Activated CD8-positive, alpha-beta T cell treated with anti-CD3 and anti-CD28 coated beads for 36 hours (primary cell): Measurements from ENCODE around the gene JAGN1. TPM values are rescaled to one million over a fixed set of nuclear protein-coding genes. Genes with fewer than 3 reads are reported as not detected.
A peak's percentile ranks its signal among the peaks of the same experiment; 100 is the strongest.
"Not testable (repeated sequence)": the region's sequence is repeated elsewhere in the genome, so short reads cannot be mapped to it uniquely, and the experiment has no call there.

ENCODE experiments used
- ATAC-seq: fragments of 200-7000 bp; cut with Tn5 transposase; one replicate; pipeline ENCODE4 v1.10.0; 2021; ENCODE audit warnings: mild to moderate bottlenecking, moderate library complexity
- CTCF ChIA-PET: fragments of 350-600 bp; sonication (Branson Sonifier 250); formaldehyde crosslinking; loops from one replicate; lab custom pipeline; 2021; ENCODE audit warnings: antibody characterized with exemption; lab: Charles Lee
- POLR2A ChIA-PET: fragments of 350-600 bp; sonication (Branson Sonifier 250); formaldehyde crosslinking; loops from one replicate; lab custom pipeline; 2021; ENCODE audit warnings: antibody characterized with exemption; lab: Charles Lee
- DNase-seq: peaks from one replicate; pipeline ENCODE4 v3.0.0-alpha.2; 2020
- H3K27ac Mint-ChIP-seq: one replicate; pipeline ENCODE4 v1.8.0; 2021; ENCODE audit warnings: mild to moderate bottlenecking, mixed read lengths
- H3K27me3 Mint-ChIP-seq: one replicate; pipeline ENCODE4 v1.8.0; 2021; ENCODE audit warnings: mixed read lengths
- H3K36me3 Mint-ChIP-seq: one replicate; pipeline ENCODE4 v1.8.0; 2021; ENCODE audit warnings: low read depth, mixed read lengths
- H3K4me1 Mint-ChIP-seq: one replicate; pipeline ENCODE4 v1.8.0; 2021; ENCODE audit warnings: low read depth, mixed read lengths
- H3K4me3 Mint-ChIP-seq: one replicate; pipeline ENCODE4 v1.8.0; 2021; ENCODE audit warnings: mild to moderate bottlenecking, moderate library complexity, mixed read lengths
- H3K9me3 Mint-ChIP-seq: one replicate; pipeline ENCODE4 v1.8.0; 2021; ENCODE audit warnings: mixed read lengths
- CTCF ChIP-seq: fragments of 200-600 bp; IDR thresholded peaks from one replicate; pipeline ENCODE4 v1.8.0; 2022; ENCODE audit warnings: antibody characterized with exemption, mild to moderate bottlenecking
- intact Hi-C: fragments of 100-400 bp; cut with micrococcal nuclease; formaldehyde crosslinking; loops from one replicate; pipeline ENCODE4 v1.10.0; 2022
- total RNA-seq, 2 experiments: library from RNA; stranded (reverse); gene quantifications; one replicate each; pipeline ENCODE4 v1.2.3, GENCODE V29; 2021

Gene JAGN1
- total RNA-seq, 2 experiments from 2014 or later = 29.7 to 30.3 TPM

- intact Hi-C loops = no loop called here
- no peak for TF ChIP-seq CTCF
- no peaks in the 10 kb centered on the region for H3K9me3 Mint-ChIP-seq
- ATAC-seq (no peak), DNase-seq (no peak)
- POLR2A ChIA-PET = no interaction called here
- no peak overlapping the region for H3K4me3 Mint-ChIP-seq
- CTCF ChIA-PET = interaction anchor here (1.1 kb wide), 1 partner anchor 12 kb away, joined by 3 read pairs; no protein-coding TSS in a partner anchor
- H3K27me3 Mint-ChIP-seq = no peaks in the 10 kb centered on the region
- no peak overlapping the region for H3K27ac Mint-ChIP-seq
- no peaks in the 10 kb centered on the region for H3K4me1 Mint-ChIP-seq
- no peaks in the 10 kb centered on the region for H3K36me3 Mint-ChIP-seq
These were observed 20.5 kb upstream of the JAGN1 start for GRCh38 chr3:9869955-9870354.

GRCh38 chr3:9870978-9871377 is 19.4 kb upstream of the JAGN1 start:
- Mint-ChIP-seq H3K4me1 (no peaks in the 10 kb centered on the region), H3K27me3 (no peaks in the 10 kb centered on the region)
- DNase-seq = no peak

GRCh38 chr3:9872067-9872466 is 18.3 kb upstream of the JAGN1 start:
- H3K27ac Mint-ChIP-seq = not testable (repeated sequence)

More at GRCh38 chr3:9870978-9871377, 19.4 kb upstream of the JAGN1 start:
- intact Hi-C loops = no loop called here
- Mint-ChIP-seq H3K4me3 (no peak overlapping the region), H3K27ac (no peak overlapping the region), H3K36me3 (no peaks in the 10 kb centered on the region), H3K9me3 (no peaks in the 10 kb centered on the region)
- no peak for TF ChIP-seq CTCF
- CTCF ChIA-PET = no interaction called here
- POLR2A ChIA-PET = no interaction called here
- ATAC-seq = no peak

GRCh38 chr3:9875448-9875847 is 15.0 kb upstream of the JAGN1 start:
- no peak overlapping the region for H3K27ac Mint-ChIP-seq
- H3K36me3 Mint-ChIP-seq = no peaks in the 10 kb centered on the region
- DNase-seq = no peak
- intact Hi-C loops = no loop called here
- no peaks in the 10 kb centered on the region for H3K4me1 Mint-ChIP-seq
- ATAC-seq = no peak
- no peaks in the 10 kb centered on the region for H3K9me3 Mint-ChIP-seq
- TF ChIP-seq CTCF = no peak
- no peaks in the 10 kb centered on the region for H3K27me3 Mint-ChIP-seq
- no peak overlapping the region for H3K4me3 Mint-ChIP-seq
- ChIA-PET CTCF (interaction anchor here (1.7 kb wide), 1 partner anchor 57 kb away, joined by 5 read pairs; no protein-coding TSS in a partner anchor), POLR2A (no interaction called here)

More at GRCh38 chr3:9872067-9872466, 18.3 kb upstream of the JAGN1 start:
- H3K4me1 Mint-ChIP-seq, H3K4me3 Mint-ChIP-seq, H3K9me3 Mint-ChIP-seq, POLR2A ChIA-PET, CTCF ChIA-PET, H3K27me3 Mint-ChIP-seq, ATAC-seq, DNase-seq, H3K36me3 Mint-ChIP-seq, intact Hi-C loops: not testable (repeated sequence)

- H3K36me3 Mint-ChIP-seq, DNase-seq, H3K4me3 Mint-ChIP-seq, H3K9me3 Mint-ChIP-seq, H3K4me1 Mint-ChIP-seq, ATAC-seq, intact Hi-C loops, H3K27me3 Mint-ChIP-seq, H3K27ac Mint-ChIP-seq, POLR2A ChIA-PET: not testable (repeated sequence)
- CTCF ChIA-PET = interaction anchor here (0.7 to 1.7 kb wide), 2 partner anchors 24 to 57 kb away, joined by 3 to 5 read pairs; no protein-coding TSS in a partner anchor
These were observed 14.2 kb upstream of the JAGN1 start for GRCh38 chr3:9876255-9876654.

- peak; percentile 55 for ATAC-seq
- no peak overlapping the region for H3K4me3 Mint-ChIP-seq
- intact Hi-C loops = no loop called here
- H3K9me3 Mint-ChIP-seq = no peaks in the 10 kb centered on the region
- H3K27me3 Mint-ChIP-seq = no peaks in the 10 kb centered on the region
- H3K36me3 Mint-ChIP-seq = no peaks in the 10 kb centered on the region
- CTCF ChIA-PET = interaction anchor here (0.7 to 1.7 kb wide), 2 partner anchors 25 to 56 kb away, joined by 3 to 5 read pairs; no protein-coding TSS in a partner anchor
- no peaks in the 10 kb centered on the region for H3K4me1 Mint-ChIP-seq
- H3K27ac Mint-ChIP-seq = no peak overlapping the region
- DNase-seq = peak; percentile 19
- no peak for TF ChIP-seq CTCF
- POLR2A ChIA-PET = interaction anchor here (1.0 kb wide), 1 partner anchor 60 kb away, joined by 3 read pairs; no protein-coding TSS in a partner anchor
These were observed 13.4 kb upstream of the JAGN1 start for GRCh38 chr3:9876991-9877390.
